GM12878 (cell line): ENCODE data around the gene NDC1. TPM values are rescaled to one million over a fixed set of nuclear protein-coding genes. Genes with fewer than 3 reads are reported as not detected.

Experiments used
- ATAC-seq: fragments of 200-7000 bp; cut with Tn5 transposase; 3 replicates; pipeline ENCODE4 v1.9.1; 2020; ENCODE audit warnings: mild to moderate bottlenecking, moderate library complexity
- BruUV-seq: library from RNA; stranded (reverse); fragments of 400-500 nt; replicated peaks from 2 replicates; lab custom pipeline; 2021; lab: Mats Ljungman, UMichigan
- CTCF ChIA-PET: fragments of 300-600 bp; sonication (Branson Sonifier 250); formaldehyde crosslinking; extraction: SDS; loops from one replicate; lab custom pipeline; 2021; ENCODE audit warnings: inconsistent platforms; lab: Yijun Ruan, JAX
- POLR2A ChIA-PET: fragments of 350-600 bp; formaldehyde crosslinking; extraction: SDS; loops from one replicate; lab custom pipeline; 2021; ENCODE audit warnings: inconsistent platforms; lab: Charles Lee
- RAD21 ChIA-PET: fragments of 300-600 bp; sonication (Branson Sonifier 250); formaldehyde crosslinking; loops from one replicate; lab custom pipeline; 2023; ENCODE audit warnings: antibody characterized with exemption; ENCODE audit not compliant: unreplicated experiment; lab: Charles Lee
- SMC1A ChIA-PET: fragments of 300-600 bp; sonication (Branson Sonifier 250); formaldehyde crosslinking; loops from one replicate; lab custom pipeline; 2023; ENCODE audit not compliant: unreplicated experiment, uncharacterized antibody; lab: Charles Lee
- DNase-seq: peaks from one replicate; pipeline ENCODE4 v3.0.0-alpha.2; 2011; ENCODE audit warnings: low read depth, low spot score
- FAIRE-seq: peaks from 3 replicates; lab custom pipeline; 2011; peaks lifted over from hg19 to GRCh38; lab: Jason Lieb, UNC
- H2AFZ ChIP-seq: 2 replicates; pipeline ENCODE4 v1.6.0; 2011; ENCODE audit warnings: low read depth, low read length, control low read depth; ENCODE audit not compliant: control insufficient read depth
- H3K27ac ChIP-seq: 2 replicates; pipeline ENCODE4 v1.5.1; 2011; ENCODE audit warnings: control low read depth; ENCODE audit not compliant: control insufficient read depth, insufficient read depth
- H3K27me3 ChIP-seq, 2 experiments: replicated peaks in 1 of 2; 2 replicates each; pipeline versions ENCODE4 v1.6.0 to v1.6.1; 2011; ENCODE audit warnings: low read length in 1 of 2; ENCODE audit not compliant: control insufficient read depth in 2 of 2, insufficient read depth in 2 of 2
- H3K36me3 ChIP-seq, 2 experiments: 2 replicates each; pipeline ENCODE4 v1.5.1; 2011; ENCODE audit warnings: low read length in 1 of 2; ENCODE audit not compliant: control insufficient read depth in 2 of 2, insufficient read depth in 2 of 2
- H3K4me1 ChIP-seq: 2 replicates; pipeline ENCODE4 v1.6.1; 2011; ENCODE audit warnings: mild to moderate bottlenecking, low read length, moderate library complexity, mixed read lengths; ENCODE audit not compliant: control insufficient read depth, insufficient read depth
- H3K4me2 ChIP-seq: 2 replicates; pipeline ENCODE4 v1.6.0; 2011; ENCODE audit warnings: control low read depth; ENCODE audit not compliant: control insufficient read depth, insufficient read depth
- H3K4me3 ChIP-seq: fragments of 200-600 bp; sonication (generic); 2 replicates; pipeline ENCODE4 v1.5.1; 2016
- H3K79me2 ChIP-seq: 2 replicates; pipeline ENCODE4 v1.6.0; 2011; ENCODE audit warnings: low read length; ENCODE audit not compliant: control insufficient read depth, insufficient read depth
- H3K9ac ChIP-seq: 2 replicates; pipeline ENCODE4 v1.8.0; 2011; ENCODE audit warnings: low read length, control low read depth, mixed read lengths; ENCODE audit not compliant: control insufficient read depth, insufficient read depth
- H3K9me3 ChIP-seq: replicated peaks from 3 replicates; pipeline ENCODE4 v1.5.1; 2011; ENCODE audit warnings: mild to moderate bottlenecking, low read length; ENCODE audit not compliant: control insufficient read depth, insufficient read depth
- H4K20me1 ChIP-seq: 2 replicates; pipeline ENCODE4 v1.6.0; 2011; ENCODE audit not compliant: control insufficient read depth, insufficient read depth
- BCLAF1 ChIP-seq: fragments of 450-650 bp; IDR thresholded peaks from 2 replicates; pipeline ENCODE4 v1.6.1; 2017; ENCODE audit warnings: antibody characterized with exemption, mild to moderate bottlenecking, moderate library complexity
- E2F8 ChIP-seq: fragments of 450-650 bp; IDR thresholded peaks from 2 replicates; pipeline ENCODE4 v1.6.1; 2018; ENCODE audit warnings: mild to moderate bottlenecking, low read depth, moderate library complexity; ENCODE audit not compliant: partially characterized antibody
- MTA3 ChIP-seq: IDR thresholded peaks from 2 replicates; pipeline ENCODE4 v1.6.1; 2012; ENCODE audit warnings: low read length, inconsistent platforms, borderline replicate concordance
- PKNOX1 ChIP-seq: fragments of 450-650 bp; IDR thresholded peaks from 2 replicates; pipeline ENCODE4 v1.6.1; 2016; ENCODE audit warnings: mild to moderate bottlenecking
- POLR2AphosphoS5 ChIP-seq: IDR thresholded peaks from 2 replicates; pipeline ENCODE4 v1.6.1; 2011; ENCODE audit warnings: mild to moderate bottlenecking, low read length, inconsistent platforms
- RAD21 ChIP-seq: IDR thresholded peaks from 2 replicates; pipeline ENCODE4 v1.6.1; 2011; ENCODE audit warnings: mild to moderate bottlenecking, low read depth, low read length, moderate library complexity; ENCODE audit not compliant: insufficient read depth
- SMARCA5 ChIP-seq: fragments of 450-650 bp; IDR thresholded peaks from 2 replicates; pipeline ENCODE4 v1.6.1; 2017; ENCODE audit warnings: mild to moderate bottlenecking
- TCF12 ChIP-seq: IDR thresholded peaks from 2 replicates; pipeline ENCODE4 v1.6.1; 2011; ENCODE audit warnings: low read depth, mild to moderate bottlenecking, low read length
- WGBS: methylation state at CpG from one replicate; pipeline ENCODE4 v1.1.6; 2016; ENCODE audit warnings: low lambda C conversion rate; ENCODE audit not compliant: insufficient replicate concordance, insufficient coverage; ENCODE audit errors: missing lambda C conversion rate; 5-methylcytosine and 5-hydroxymethylcytosine counted together
- in situ Hi-C: fragments of 300-500 bp; cut with MboI; formaldehyde crosslinking; loops from 9 replicates; pipeline ENCODE4 v1.14.3; 2018; ENCODE audit warnings: mixed read lengths
- intact Hi-C: fragments of 100-400 bp; cut with micrococcal nuclease; formaldehyde crosslinking; loops from one replicate; pipeline ENCODE4 v1.14.2; 2022; ENCODE audit not compliant: unreplicated experiment
- polyA plus RNA-seq, 11 experiments: library from polyadenylated mRNA; depleted of rRNA in 4 of 11; unstranded in 6 of 11; stranded (reverse) in 5 of 11; fragments of >200 nt; fragmentation: Nextera tagmentation in 4 of 11; fragmentation: Illumina TruSeq in 1 of 11; extraction: Ambion mirVana in 4 of 11; extraction: Trizol in 1 of 11; gene quantifications; 1 replicate in 1 of 11; 2 replicates in 10 of 11; pipeline versions ENCODE4 v1.2.1 to v1.2.3, GENCODE V29; 2011 to 2016; ENCODE audit warnings: inconsistent platforms in 2 of 11, missing spikeins in 2 of 11, low read depth in 1 of 11
- total RNA-seq, 4 experiments: library from RNA; depleted of rRNA in 3 of 4; stranded (reverse); fragments of >200 nt in 3 of 4; fragmentation: Illumina TruSeq in 1 of 4; extraction: Trizol in 1 of 4; gene quantifications; 2 replicates each; pipeline versions ENCODE4 v1.2.1 to v1.2.3, GENCODE V29; 2013 to 2021
- TF ChIP-seq, protein P1 (sequence below), 3 experiments: IDR thresholded peaks in 2 of 3; conservative IDR thresholded peaks in 1 of 3; 2 replicates each; pipeline ENCODE4 v1.5.1; 2011; ENCODE audit warnings: low read depth in 3 of 3, low read length in 3 of 3, mild to moderate bottlenecking in 3 of 3, control low read depth in 2 of 3, moderate library complexity in 2 of 3, inconsistent platforms in 1 of 3, mixed read lengths in 1 of 3; ENCODE audit not compliant: control insufficient read depth in 2 of 3, insufficient read depth in 1 of 3; ENCODE audit errors: extremely low read depth in 1 of 3
- TF ChIP-seq, protein P2 (sequence below): fragments of 450-650 bp; IDR thresholded peaks from 2 replicates; pipeline ENCODE4 v1.6.1; 2017; ENCODE audit warnings: mild to moderate bottlenecking, moderate library complexity

The NDC1 gene
- total and polyA plus RNA-seq, 10 of the 15 experiments (the other 5 are each of a cell fraction or from before 2014, with no cell fraction given) = 20.2 to 77.6 (median 47.1) TPM

- POLR2A ChIA-PET = interaction anchor here (1.0 kb wide), 1 partner anchor 10 kb away, joined by 5 read pairs; no protein-coding TSS in a partner anchor
- in situ Hi-C loops = no loop called here
- CTCF ChIA-PET = interaction anchor here (0.6 to 2.3 kb wide), 6 partner anchors 10 to 227 kb away, joined by 3 to 10 read pairs (median 4); no protein-coding TSS in a partner anchor
- TF ChIP-seq E2F8 (no peak), RAD21 (peak; percentile 36), POLR2AphosphoS5 (no peak), TCF12 (no peak), BCLAF1 (no peak), PKNOX1 (no peak), SMARCA5 (no peak), MTA3 (no peak)
- TF ChIP-seq, protein P1, sequence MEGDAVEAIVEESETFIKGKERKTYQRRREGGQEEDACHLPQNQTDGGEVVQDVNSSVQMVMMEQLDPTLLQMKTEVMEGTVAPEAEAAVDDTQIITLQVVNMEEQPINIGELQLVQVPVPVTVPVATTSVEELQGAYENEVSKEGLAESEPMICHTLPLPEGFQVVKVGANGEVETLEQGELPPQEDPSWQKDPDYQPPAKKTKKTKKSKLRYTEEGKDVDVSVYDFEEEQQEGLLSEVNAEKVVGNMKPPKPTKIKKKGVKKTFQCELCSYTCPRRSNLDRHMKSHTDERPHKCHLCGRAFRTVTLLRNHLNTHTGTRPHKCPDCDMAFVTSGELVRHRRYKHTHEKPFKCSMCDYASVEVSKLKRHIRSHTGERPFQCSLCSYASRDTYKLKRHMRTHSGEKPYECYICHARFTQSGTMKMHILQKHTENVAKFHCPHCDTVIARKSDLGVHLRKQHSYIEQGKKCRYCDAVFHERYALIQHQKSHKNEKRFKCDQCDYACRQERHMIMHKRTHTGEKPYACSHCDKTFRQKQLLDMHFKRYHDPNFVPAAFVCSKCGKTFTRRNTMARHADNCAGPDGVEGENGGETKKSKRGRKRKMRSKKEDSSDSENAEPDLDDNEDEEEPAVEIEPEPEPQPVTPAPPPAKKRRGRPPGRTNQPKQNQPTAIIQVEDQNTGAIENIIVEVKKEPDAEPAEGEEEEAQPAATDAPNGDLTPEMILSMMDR (IDR thresholded peaks at IDR 0.05 in 2 of 3, conservative IDR thresholded peaks at IDR 0.05 in 1 of 3; ENCODE audit: control insufficient read depth in 2 of 3, extremely low read depth in 1 of 3, insufficient read depth in 1 of 3, low read depth in 3 of 3, low read length in 3 of 3) = peak; percentile 15 to 33 (median 19); a peak in 4 of 6 replicates
- TF ChIP-seq, protein P2, sequence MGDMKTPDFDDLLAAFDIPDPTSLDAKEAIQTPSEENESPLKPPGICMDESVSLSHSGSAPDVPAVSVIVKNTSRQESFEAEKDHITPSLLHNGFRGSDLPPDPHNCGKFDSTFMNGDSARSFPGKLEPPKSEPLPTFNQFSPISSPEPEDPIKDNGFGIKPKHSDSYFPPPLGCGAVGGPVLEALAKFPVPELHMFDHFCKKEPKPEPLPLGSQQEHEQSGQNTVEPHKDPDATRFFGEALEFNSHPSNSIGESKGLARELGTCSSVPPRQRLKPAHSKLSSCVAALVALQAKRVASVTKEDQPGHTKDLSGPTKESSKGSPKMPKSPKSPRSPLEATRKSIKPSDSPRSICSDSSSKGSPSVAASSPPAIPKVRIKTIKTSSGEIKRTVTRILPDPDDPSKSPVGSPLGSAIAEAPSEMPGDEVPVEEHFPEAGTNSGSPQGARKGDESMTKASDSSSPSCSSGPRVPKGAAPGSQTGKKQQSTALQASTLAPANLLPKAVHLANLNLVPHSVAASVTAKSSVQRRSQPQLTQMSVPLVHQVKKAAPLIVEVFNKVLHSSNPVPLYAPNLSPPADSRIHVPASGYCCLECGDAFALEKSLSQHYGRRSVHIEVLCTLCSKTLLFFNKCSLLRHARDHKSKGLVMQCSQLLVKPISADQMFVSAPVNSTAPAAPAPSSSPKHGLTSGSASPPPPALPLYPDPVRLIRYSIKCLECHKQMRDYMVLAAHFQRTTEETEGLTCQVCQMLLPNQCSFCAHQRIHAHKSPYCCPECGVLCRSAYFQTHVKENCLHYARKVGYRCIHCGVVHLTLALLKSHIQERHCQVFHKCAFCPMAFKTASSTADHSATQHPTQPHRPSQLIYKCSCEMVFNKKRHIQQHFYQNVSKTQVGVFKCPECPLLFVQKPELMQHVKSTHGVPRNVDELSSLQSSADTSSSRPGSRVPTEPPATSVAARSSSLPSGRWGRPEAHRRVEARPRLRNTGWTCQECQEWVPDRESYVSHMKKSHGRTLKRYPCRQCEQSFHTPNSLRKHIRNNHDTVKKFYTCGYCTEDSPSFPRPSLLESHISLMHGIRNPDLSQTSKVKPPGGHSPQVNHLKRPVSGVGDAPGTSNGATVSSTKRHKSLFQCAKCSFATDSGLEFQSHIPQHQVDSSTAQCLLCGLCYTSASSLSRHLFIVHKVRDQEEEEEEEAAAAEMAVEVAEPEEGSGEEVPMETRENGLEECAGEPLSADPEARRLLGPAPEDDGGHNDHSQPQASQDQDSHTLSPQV = no peak
Observed at GRCh38 chr1:53821380-53821779, 16.7 kb downstream of the NDC1 start.

More at GRCh38 chr1:53821380-53821779, 16.7 kb downstream of the NDC1 start:
- RAD21 ChIA-PET = no interaction called here
- H3K9ac ChIP-seq = no peak overlapping the region
- ATAC-seq (peak; percentile 53), FAIRE-seq (no peak), DNase-seq (no peak)
- intact Hi-C loops = no loop called here
- peaks cover 4 to 10% of the 10 kb centered on the region in 2 experiments for H3K36me3 ChIP-seq
- H4K20me1 ChIP-seq = no peaks in the 10 kb centered on the region
- no peak overlapping the region for H3K4me2 ChIP-seq
- BruUV-seq = no TSS peak
- no peaks in the 10 kb centered on the region for H3K9me3 ChIP-seq
- no peaks in the 10 kb centered on the region for H3K4me1 ChIP-seq
- no peak overlapping the region for H3K27ac ChIP-seq
- H2AFZ ChIP-seq = no peak overlapping the region
- 86% methylated on average over 5 of the region's 5 CpGs for WGBS
- H3K4me3 ChIP-seq = no peak overlapping the region
- H3K79me2 ChIP-seq = no peaks in the 10 kb centered on the region
- no peaks in the 10 kb centered on the region for H3K27me3 ChIP-seq
- SMC1A ChIA-PET = interaction anchor here (0.6 to 4.5 kb wide), 2 partner anchors 13 to 175 kb away, joined by 3 to 18 read pairs; no protein-coding TSS in a partner anchor
